Ishikawa (cell line): ENCODE data around the gene MIER2.

Experiments
- CEBPB ChIP-seq: IDR thresholded peaks from 2 replicates; pipeline ENCODE4 v1.6.1; 2012
- EGR1 ChIP-seq: IDR thresholded peaks from 2 replicates; pipeline ENCODE4 v1.6.1; 2012
- EP300 ChIP-seq: IDR thresholded peaks from 2 replicates; pipeline ENCODE4 v1.6.1; 2012; ENCODE audit warnings: borderline replicate concordance
- NFIC ChIP-seq: IDR thresholded peaks from 2 replicates; pipeline ENCODE4 v1.6.1; 2012
- RAD21 ChIP-seq: IDR thresholded peaks from 2 replicates; pipeline ENCODE4 v1.6.1; 2012; ENCODE audit warnings: low read depth
- REST ChIP-seq: IDR thresholded peaks from 2 replicates; pipeline ENCODE4 v1.6.1; 2012; ENCODE audit warnings: low read depth, mild to moderate bottlenecking
- TAF1 ChIP-seq: IDR thresholded peaks from 2 replicates; pipeline ENCODE4 v1.6.1; 2012; ENCODE audit warnings: low read depth, mild to moderate bottlenecking
- TCF12 ChIP-seq: IDR thresholded peaks from 2 replicates; pipeline ENCODE4 v1.6.1; 2012; ENCODE audit warnings: low read depth
- USF1 ChIP-seq: IDR thresholded peaks from 2 replicates; pipeline ENCODE4 v1.6.1; 2012
- YY1 ChIP-seq: IDR thresholded peaks from 2 replicates; pipeline ENCODE4 v1.6.1; 2012; ENCODE audit warnings: low read depth

GRCh38 chr19:343451-343931 lies 1.1 kb downstream of the MIER2 start:
- TF ChIP-seq EP300: no peak
- TF ChIP-seq TCF12: no peak
- TF ChIP-seq RAD21: no peak
- TF ChIP-seq TAF1: no peak
- TF ChIP-seq YY1: no peak
- TF ChIP-seq USF1: no peak
- TF ChIP-seq CEBPB: no peak
- TF ChIP-seq REST: no peak
- no peak for TF ChIP-seq NFIC
- TF ChIP-seq EGR1: no peak
